GM19238 (cell line): ENCODE measurements around the gene MRLN.

Source experiments
- DNase-seq: peaks from one replicate; pipeline ENCODE4 v3.0.0; 2011; ENCODE audit warnings: low spot score; ENCODE audit not compliant: insufficient read length

Gene MRLN

GRCh38 chr10:59706851-59707797 lies 46.1 kb downstream of the MRLN start:
- DNase-seq: no peak

- DNase-seq: no peak
These were observed 47.3 kb downstream of the MRLN start for GRCh38 chr10:59705931-59706330.

DNA sequence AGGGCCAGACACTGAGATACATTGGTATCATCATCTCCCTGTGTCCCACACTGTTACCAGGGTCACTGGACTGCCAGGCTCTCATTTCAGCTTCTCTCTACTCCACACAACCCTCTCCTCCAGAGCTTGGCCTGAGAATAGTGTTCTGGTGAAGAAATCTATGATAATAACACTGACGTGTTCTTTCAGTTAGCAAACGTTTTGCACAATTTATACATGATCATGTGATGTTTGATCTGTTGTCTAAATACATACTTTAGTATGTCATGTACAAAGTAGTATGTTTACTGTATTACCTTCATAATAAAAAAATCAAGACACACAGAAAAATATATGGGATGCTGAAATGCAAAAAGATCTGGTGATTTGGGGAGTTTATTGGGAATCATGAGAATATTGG lies 48.6 kb downstream of the MRLN start:
- no peak for DNase-seq

GRCh38 chr10:59702347-59702746 lies 50.9 kb downstream of the MRLN start:
- DNase-seq: no peak

GRCh38 chr10:59700709-59701108 lies 52.5 kb downstream of the MRLN start:
- DNase-seq: no peak

- DNase-seq: no peak
These were observed 54.9 kb downstream of the MRLN start for GRCh38 chr10:59698326-59698725.

- no peak for DNase-seq
These were observed 57.6 kb downstream of the MRLN start for GRCh38 chr10:59695637-59696036.

DNA sequence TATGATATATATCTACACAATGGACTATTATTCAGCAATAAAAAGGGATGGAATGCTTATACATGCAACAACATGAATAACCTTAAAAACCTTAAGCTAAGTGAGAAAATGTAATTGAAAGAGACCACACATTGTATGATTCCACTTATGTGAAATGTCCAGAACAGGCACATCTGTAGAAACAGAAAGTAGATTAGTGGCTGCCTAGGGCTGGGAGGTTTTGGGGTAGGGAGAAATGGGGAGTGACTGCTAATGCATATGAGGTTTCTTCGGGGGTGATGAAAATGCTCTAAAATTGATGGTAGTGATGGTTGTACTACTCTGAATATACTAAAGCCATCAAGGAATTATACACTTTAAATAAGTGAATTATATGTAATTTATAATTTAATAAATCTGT lies 58.3 kb downstream of the MRLN start:
- no peak for DNase-seq

DNA sequence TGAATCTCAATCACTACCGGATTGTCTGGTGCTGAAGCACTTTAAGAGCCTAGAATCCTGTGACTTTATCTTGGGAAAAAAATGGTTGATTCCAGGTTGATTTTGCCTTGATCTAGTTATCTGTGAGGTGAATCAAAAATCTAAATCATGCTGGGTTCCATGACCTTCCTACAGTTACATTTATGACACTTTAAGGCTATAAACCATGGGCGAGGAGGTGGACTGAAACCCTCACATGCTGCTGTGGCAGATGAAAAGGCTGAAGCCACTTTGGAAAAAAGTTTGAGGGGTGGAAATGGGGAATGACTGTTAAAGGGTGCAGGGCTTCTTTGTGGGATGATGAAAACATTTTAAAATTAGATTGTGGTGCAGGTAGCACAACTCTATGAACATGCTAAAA lies 61.1 kb downstream of the MRLN start:
- DNase-seq: no peak

GRCh38 chr10:59688921-59689351 lies 64.3 kb downstream of the MRLN start:
- DNase-seq: no peak

GRCh38 chr10:59687657-59688056 lies 65.6 kb downstream of the MRLN start:
- DNase-seq: no peak
